OCI-LY7 (cell line): ENCODE data around the gene HJV. TPM values are rescaled to one million over a fixed set of nuclear protein-coding genes. Genes with fewer than 3 reads are reported as not detected.
A peak's percentile ranks its signal among the peaks of the same experiment; 100 is the strongest.
"Not testable (repeated sequence)": the region's sequence is repeated elsewhere in the genome, so short reads cannot be mapped to it uniquely, and the experiment has no call there.

Source experiments
- BruUV-seq: library from RNA; stranded (reverse); fragments of 400-500 nt; replicated peaks from 2 replicates; lab custom pipeline; 2021; lab: Mats Ljungman, UMichigan
- CTCF ChIA-PET: fragments of 300-600 bp; sonication (Branson Sonifier 250); formaldehyde crosslinking; loops from one replicate; lab custom pipeline; 2022; ENCODE audit warnings: antibody characterized with exemption; ENCODE audit not compliant: unreplicated experiment; lab: Charles Lee
- POLR2A ChIA-PET: fragments of 300-600 bp; sonication (Branson Sonifier 250); formaldehyde crosslinking; loops from one replicate; lab custom pipeline; 2022; ENCODE audit warnings: antibody characterized with exemption; lab: Charles Lee
- DNase-seq: peaks from one replicate; pipeline ENCODE4 v3.0.0-alpha.2; 2015; ENCODE audit warnings: low spot score
- H2AFZ ChIP-seq: fragments of 200-600 bp; sonication (generic), shearing (Covaris generic); 2 replicates; pipeline ENCODE4 v1.6.1; 2014; ENCODE audit warnings: mild to moderate bottlenecking, antibody characterized with exemption, low read length, moderate library complexity
- H3K27ac ChIP-seq: fragments of 200-600 bp; sonication (generic); 2 replicates; pipeline ENCODE4 v1.5.1; 2014; ENCODE audit warnings: mixed run types, low read depth, mild to moderate bottlenecking, moderate library complexity, low read length, inconsistent platforms; ENCODE audit not compliant: poor library complexity, severe bottlenecking
- H3K36me3 ChIP-seq: fragments of 200-600 bp; sonication (generic); 2 replicates; pipeline ENCODE4 v1.6.1; 2014; ENCODE audit warnings: mild to moderate bottlenecking, antibody characterized with exemption, low read length, moderate library complexity, mixed read lengths; ENCODE audit not compliant: insufficient read depth
- H3K4me1 ChIP-seq: fragments of 200-600 bp; sonication (generic); 2 replicates; pipeline ENCODE4 v1.5.1; 2014; ENCODE audit warnings: mild to moderate bottlenecking, low read length; ENCODE audit not compliant: insufficient read depth, poor library complexity, severe bottlenecking
- H3K4me2 ChIP-seq: fragments of 200-600 bp; sonication (generic); 2 replicates; pipeline ENCODE4 v1.6.1; 2014; ENCODE audit warnings: mild to moderate bottlenecking, low read length
- H3K4me3 ChIP-seq: fragments of 200-600 bp; sonication (generic); 2 replicates; pipeline ENCODE4 v1.5.1; 2014; ENCODE audit warnings: mild to moderate bottlenecking, low read depth, low read length; ENCODE audit not compliant: poor library complexity, severe bottlenecking
- H3K79me2 ChIP-seq: fragments of 200-600 bp; sonication (generic); 2 replicates; pipeline ENCODE4 v1.6.1; 2016; ENCODE audit warnings: low read depth, mild to moderate bottlenecking, low read length, moderate library complexity, mixed read lengths; ENCODE audit not compliant: insufficient read depth
- H3K9me2 ChIP-seq: fragments of 200-600 bp; sonication (generic); 2 replicates; pipeline ENCODE4 v1.6.1; 2016; ENCODE audit warnings: mild to moderate bottlenecking, low read length, mixed read lengths; ENCODE audit not compliant: insufficient read depth
- H3K9me3 ChIP-seq: fragments of 200-600 bp; sonication (generic); 2 replicates; pipeline ENCODE4 v1.6.1; 2014; ENCODE audit warnings: mild to moderate bottlenecking, mixed run types, low read length, mixed read lengths
- H4K20me1 ChIP-seq: fragments of 200-600 bp; sonication (generic); 2 replicates; pipeline ENCODE4 v1.6.1; 2014; ENCODE audit warnings: mild to moderate bottlenecking, antibody characterized with exemption, low read length, moderate library complexity, mixed read lengths; ENCODE audit not compliant: insufficient read depth
- EZH2phosphoT487 ChIP-seq: fragments of 200-600 bp; sonication (generic); IDR thresholded peaks from 2 replicates; pipeline ENCODE4 v1.6.1; 2018; ENCODE audit warnings: low read depth, borderline replicate concordance, mild to moderate bottlenecking, mixed run types, antibody characterized with exemption, low read length, moderate library complexity, mixed read lengths
- intact Hi-C: fragments of 100-400 bp; cut with micrococcal nuclease; formaldehyde crosslinking; loops from one replicate; pipeline ENCODE4 v1.10.0; 2022; ENCODE audit not compliant: unreplicated experiment
- total RNA-seq, 2 experiments: library from RNA; depleted of rRNA in 1 of 2; stranded (reverse); fragments of >200 nt in 1 of 2; shearing (Covaris generic) in 1 of 2; gene quantifications; 2 replicates each; pipeline ENCODE4 v1.2.3, GENCODE V29; 2014 to 2022
- TF ChIP-seq, protein P1 (sequence below): fragments of 200-600 bp; sonication (generic); conservative IDR thresholded peaks from 2 replicates; pipeline ENCODE4 v1.5.1; 2014; ENCODE audit warnings: mild to moderate bottlenecking, antibody characterized with exemption, low read length, moderate library complexity, mixed read lengths

HJV gene
- total RNA-seq, 2 experiments from 2014 or later: not detected

DNA sequence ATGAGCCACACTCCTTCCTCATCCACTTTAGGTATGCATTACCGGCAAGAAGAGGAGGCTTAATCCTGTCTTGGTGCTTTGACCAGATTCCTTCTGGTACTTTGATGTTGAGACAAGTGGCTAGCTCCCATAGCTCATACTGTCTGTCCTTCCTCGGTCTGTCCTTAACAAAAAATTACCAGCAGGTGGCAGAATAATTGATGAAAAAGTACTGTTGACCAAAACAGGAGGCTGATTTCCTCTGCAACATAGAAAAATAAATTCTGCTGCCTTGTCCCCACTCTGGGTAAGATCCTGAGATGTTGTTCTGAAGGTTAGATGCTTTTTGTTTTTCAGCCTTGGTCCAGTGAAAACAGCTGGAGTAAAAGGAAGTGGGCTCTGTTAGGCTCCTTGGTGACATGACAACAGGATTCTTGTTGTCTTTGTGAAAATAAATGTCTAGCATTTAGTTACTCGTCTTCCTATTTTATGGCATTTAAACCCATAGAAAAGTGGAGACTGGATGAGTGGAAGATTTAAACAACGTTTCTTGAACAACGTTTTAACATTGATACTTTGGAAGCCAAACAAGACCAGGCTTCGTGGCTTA, 11.2 kb upstream of the HJV start:
- peak; percentile 82 for DNase-seq
- Histone ChIP-seq H3K4me3 (no peak overlapping the region), H3K36me3 (no peaks in the 10 kb centered on the region), H3K27ac (peak overlapping the region; percentile 10), H3K9me3 (no peaks in the 10 kb centered on the region), H3K9me2 (no peaks in the 10 kb centered on the region), H3K4me2 (peak overlapping the region; percentile 31; the same call in 1 of the 2 replicates), H3K4me1 (peaks cover 31% of the 10 kb centered on the region), H3K79me2 (no peaks in the 10 kb centered on the region), H4K20me1 (no peaks in the 10 kb centered on the region), H2AFZ (peak overlapping the region; percentile 89)
- intact Hi-C loops: no loop called here
- ChIA-PET CTCF (interaction anchor here (1.0 kb wide), 1 partner anchor 101 kb away, joined by 3 read pairs; no protein-coding TSS in a partner anchor), POLR2A (interaction anchor here (0.6 to 2.0 kb wide), 10 partner anchors 11 to 146 kb away, joined by 3 to 9 read pairs (median 4); partner anchors contain the start of gene HJV)
- BruUV-seq: no TSS peak
- no peak for TF ChIP-seq EZH2phosphoT487
- TF ChIP-seq, protein P1, sequence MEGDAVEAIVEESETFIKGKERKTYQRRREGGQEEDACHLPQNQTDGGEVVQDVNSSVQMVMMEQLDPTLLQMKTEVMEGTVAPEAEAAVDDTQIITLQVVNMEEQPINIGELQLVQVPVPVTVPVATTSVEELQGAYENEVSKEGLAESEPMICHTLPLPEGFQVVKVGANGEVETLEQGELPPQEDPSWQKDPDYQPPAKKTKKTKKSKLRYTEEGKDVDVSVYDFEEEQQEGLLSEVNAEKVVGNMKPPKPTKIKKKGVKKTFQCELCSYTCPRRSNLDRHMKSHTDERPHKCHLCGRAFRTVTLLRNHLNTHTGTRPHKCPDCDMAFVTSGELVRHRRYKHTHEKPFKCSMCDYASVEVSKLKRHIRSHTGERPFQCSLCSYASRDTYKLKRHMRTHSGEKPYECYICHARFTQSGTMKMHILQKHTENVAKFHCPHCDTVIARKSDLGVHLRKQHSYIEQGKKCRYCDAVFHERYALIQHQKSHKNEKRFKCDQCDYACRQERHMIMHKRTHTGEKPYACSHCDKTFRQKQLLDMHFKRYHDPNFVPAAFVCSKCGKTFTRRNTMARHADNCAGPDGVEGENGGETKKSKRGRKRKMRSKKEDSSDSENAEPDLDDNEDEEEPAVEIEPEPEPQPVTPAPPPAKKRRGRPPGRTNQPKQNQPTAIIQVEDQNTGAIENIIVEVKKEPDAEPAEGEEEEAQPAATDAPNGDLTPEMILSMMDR: peak; percentile 86

DNA sequence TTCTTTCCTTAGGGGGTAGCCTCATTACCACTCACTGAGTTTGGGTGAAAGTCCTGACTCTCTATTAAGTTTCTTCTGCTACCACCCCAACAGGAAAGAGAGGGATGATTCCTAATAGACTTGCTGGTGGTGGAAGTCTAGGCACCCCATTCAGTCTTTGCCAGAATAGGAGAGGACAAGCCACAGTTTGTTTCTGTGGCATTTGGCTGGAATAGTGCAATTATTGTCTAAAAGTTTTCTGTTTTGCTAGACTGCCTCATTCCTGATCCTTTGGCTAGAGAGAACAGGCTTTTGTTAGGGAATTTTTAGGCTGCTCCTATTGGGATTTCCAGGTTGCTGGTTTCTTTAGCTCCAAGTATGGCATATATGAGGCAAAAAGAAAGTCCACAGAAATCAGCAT, 9.9 kb upstream of the HJV start:
- Histone ChIP-seq H3K4me3 (no peak overlapping the region), H3K27ac (no peak overlapping the region), H3K9me3 (no peaks in the 10 kb centered on the region), H3K9me2 (no peaks in the 10 kb centered on the region), H3K4me1 (peaks cover 28% of the 10 kb centered on the region), H4K20me1 (no peaks in the 10 kb centered on the region), H3K79me2 (no peaks in the 10 kb centered on the region), H3K4me2 (no peak overlapping the region), H2AFZ (no peak overlapping the region), H3K36me3 (no peaks in the 10 kb centered on the region)
- no TSS peak for BruUV-seq
- CTCF ChIA-PET: no interaction called here
- POLR2A ChIA-PET: interaction anchor here (1.0 to 1.8 kb wide), 3 partner anchors 10 to 20 kb away, joined by 4 to 5 read pairs (median 4); partner anchors contain the start of gene HJV
- TF ChIP-seq, protein P1: no peak
- TF ChIP-seq EZH2phosphoT487: no peak
- intact Hi-C loops: no loop called here
- no peak for DNase-seq

- Histone ChIP-seq H4K20me1 (no peaks in the 10 kb centered on the region), H3K9me2 (no peaks in the 10 kb centered on the region), H3K9me3 (no peaks in the 10 kb centered on the region), H2AFZ (no peak overlapping the region), H3K4me1 (peaks cover 16% of the 10 kb centered on the region), H3K36me3 (no peaks in the 10 kb centered on the region), H3K79me2 (no peaks in the 10 kb centered on the region), H3K4me3 (no peak overlapping the region), H3K27ac (no peak overlapping the region), H3K4me2 (no peak overlapping the region)
- TF ChIP-seq, protein P1: no peak
- TF ChIP-seq EZH2phosphoT487: no peak
- ChIA-PET POLR2A (interaction anchor here (0.6 kb wide), 1 partner anchor 11 kb away, joined by 3 read pairs; no protein-coding TSS in a partner anchor), CTCF (no interaction called here)
- no TSS peak for BruUV-seq
- intact Hi-C loops: no loop called here
- DNase-seq: no peak
These were observed 7.6 kb upstream of the HJV start for GRCh38 chr1:146029117-146029516.

- H3K4me2 ChIP-seq, H3K9me2 ChIP-seq, H3K4me3 ChIP-seq, H4K20me1 ChIP-seq, H3K9me3 ChIP-seq, DNase-seq, H3K27ac ChIP-seq, H3K4me1 ChIP-seq, H2AFZ ChIP-seq, H3K79me2 ChIP-seq, H3K36me3 ChIP-seq, intact Hi-C loops, BruUV-seq, POLR2A ChIA-PET: not testable (repeated sequence)
- CTCF ChIA-PET: interaction anchor here (0.8 kb wide), 1 partner anchor 62 kb away, joined by 3 read pairs; the partner anchor contains the start of genes ANKRD34A and POLR3GL
These were observed 5.1 kb upstream of the HJV start for GRCh38 chr1:146026650-146027049.
